Tibial artery (tissue), 4 donors: Measurements from ENCODE around the gene CEACAM6.

Experiments used
- DNase-seq, 2 donors: peaks; one replicate each; pipeline ENCODE4 v3.0.0-alpha.2; 2019
- H3K27ac ChIP-seq, 2 donors: fragments of 200-600 bp; sonication (generic) in 1 of 2; 1 replicate in 1 of 2; 2 replicates in 1 of 2; pipeline ENCODE4 v1.5.1; 2018 to 2019; ENCODE audit warnings: mild to moderate bottlenecking in 1 of 2
- H3K27me3 ChIP-seq, 2 donors: fragments of 200-600 bp; sonication (generic) in 1 of 2; one replicate each; pipeline versions ENCODE4 v1.5.1 to v1.6.0; 2016 to 2019
- H3K36me3 ChIP-seq, 3 donors: fragments of 200-600 bp; sonication (generic) in 2 of 3; one replicate each; pipeline ENCODE4 v1.5.1; 2016 to 2019; ENCODE audit warnings: mild to moderate bottlenecking in 2 of 3
- H3K4me1 ChIP-seq, 4 donors: fragments of 200-600 bp; sonication (generic) in 2 of 4; 1 replicate in 3 of 4; 2 replicates in 1 of 4; pipeline ENCODE4 v1.5.1; 2016 to 2019
- H3K4me3 ChIP-seq, 2 donors: fragments of 200-600 bp; sonication (generic) in 1 of 2; 1 replicate in 1 of 2; 2 replicates in 1 of 2; pipeline ENCODE4 v1.5.1; 2018 to 2019; ENCODE audit warnings: mild to moderate bottlenecking in 2 of 2
- H3K9me3 ChIP-seq, 3 donors: fragments of 200-600 bp; sonication (generic) in 1 of 3; one replicate each; pipeline ENCODE4 v1.5.1; 2016 to 2019
- intact Hi-C: fragments of 100-400 bp; cut with DNase I; formaldehyde crosslinking; loops from one replicate; pipeline ENCODE4 v1.15.0; 2023; ENCODE audit warnings: low total_unique reads
- TF ChIP-seq, protein P1 (sequence below), 2 experiments: fragments of 200-600 bp in 1 of 2; fragments of 450-650 bp in 1 of 2; IDR thresholded peaks; one replicate each; pipeline ENCODE4 v1.5.1; 2017 to 2019; ENCODE audit warnings: antibody characterized with exemption in 2 of 2, mild to moderate bottlenecking in 1 of 2, moderate library complexity in 1 of 2

Gene CEACAM6

DNA sequence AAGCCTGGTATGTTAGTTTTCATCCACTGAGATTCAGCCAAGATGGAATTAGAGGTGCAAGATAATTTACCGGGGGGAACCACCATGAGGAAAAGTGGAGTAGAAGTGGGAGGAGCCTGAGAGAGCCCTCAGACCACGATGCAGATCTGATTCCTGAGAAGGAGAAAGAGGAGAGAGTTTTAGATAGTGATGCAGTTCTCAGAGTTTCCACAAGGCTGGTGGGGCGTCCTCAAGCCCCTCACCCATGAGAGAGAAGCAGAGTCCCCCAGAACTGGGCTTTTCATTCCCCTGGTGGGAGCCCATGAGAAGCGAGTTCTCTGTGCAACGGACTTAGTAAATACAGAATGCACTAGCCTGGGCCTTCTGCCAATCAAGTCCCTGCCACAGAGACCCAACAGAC is 28.8 kb upstream of the CEACAM6 start:
- no peaks in the 10 kb centered on the region for H3K4me1 ChIP-seq
- no peaks in the 10 kb centered on the region for H3K36me3 ChIP-seq
- DNase-seq = no peak
- H3K27me3 ChIP-seq = no peaks in the 10 kb centered on the region
- H3K4me3 ChIP-seq = no peak overlapping the region
- H3K27ac ChIP-seq = no peak overlapping the region
- TF ChIP-seq, protein P1, sequence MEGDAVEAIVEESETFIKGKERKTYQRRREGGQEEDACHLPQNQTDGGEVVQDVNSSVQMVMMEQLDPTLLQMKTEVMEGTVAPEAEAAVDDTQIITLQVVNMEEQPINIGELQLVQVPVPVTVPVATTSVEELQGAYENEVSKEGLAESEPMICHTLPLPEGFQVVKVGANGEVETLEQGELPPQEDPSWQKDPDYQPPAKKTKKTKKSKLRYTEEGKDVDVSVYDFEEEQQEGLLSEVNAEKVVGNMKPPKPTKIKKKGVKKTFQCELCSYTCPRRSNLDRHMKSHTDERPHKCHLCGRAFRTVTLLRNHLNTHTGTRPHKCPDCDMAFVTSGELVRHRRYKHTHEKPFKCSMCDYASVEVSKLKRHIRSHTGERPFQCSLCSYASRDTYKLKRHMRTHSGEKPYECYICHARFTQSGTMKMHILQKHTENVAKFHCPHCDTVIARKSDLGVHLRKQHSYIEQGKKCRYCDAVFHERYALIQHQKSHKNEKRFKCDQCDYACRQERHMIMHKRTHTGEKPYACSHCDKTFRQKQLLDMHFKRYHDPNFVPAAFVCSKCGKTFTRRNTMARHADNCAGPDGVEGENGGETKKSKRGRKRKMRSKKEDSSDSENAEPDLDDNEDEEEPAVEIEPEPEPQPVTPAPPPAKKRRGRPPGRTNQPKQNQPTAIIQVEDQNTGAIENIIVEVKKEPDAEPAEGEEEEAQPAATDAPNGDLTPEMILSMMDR (IDR thresholded peaks at IDR 0.05) = no peak
- no peaks in the 10 kb centered on the region for H3K9me3 ChIP-seq
- intact Hi-C loops = no loop called here

DNA sequence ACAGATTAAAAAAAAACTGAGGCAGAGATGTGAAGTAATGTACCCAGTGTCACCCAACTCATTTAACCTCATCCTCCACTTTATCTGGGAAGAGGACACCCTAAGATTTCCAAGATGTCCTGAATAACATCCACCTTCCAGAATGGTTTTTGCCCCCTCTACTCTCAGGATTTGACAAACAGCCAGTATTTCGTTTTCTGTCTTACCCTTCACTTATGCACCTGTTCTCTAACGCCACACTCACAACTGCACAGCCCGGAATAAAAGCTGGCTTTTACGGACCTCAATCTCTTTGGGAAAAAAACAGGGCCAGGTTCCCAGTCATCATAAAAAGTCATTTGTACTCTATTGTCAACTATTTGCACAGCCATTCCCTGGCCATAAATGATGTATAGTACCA is 21.2 kb upstream of the CEACAM6 start:
- no peak overlapping the region for H3K4me3 ChIP-seq
- intact Hi-C loops = no loop called here
- H3K27me3 ChIP-seq = no peaks in the 10 kb centered on the region
- no peaks in the 10 kb centered on the region for H3K36me3 ChIP-seq
- no peaks in the 10 kb centered on the region for H3K4me1 ChIP-seq
- TF ChIP-seq, protein P1 (IDR thresholded peaks at IDR 0.05) = no peak
- no peak overlapping the region for H3K27ac ChIP-seq
- DNase-seq = no peak
- no peaks in the 10 kb centered on the region for H3K9me3 ChIP-seq

DNA sequence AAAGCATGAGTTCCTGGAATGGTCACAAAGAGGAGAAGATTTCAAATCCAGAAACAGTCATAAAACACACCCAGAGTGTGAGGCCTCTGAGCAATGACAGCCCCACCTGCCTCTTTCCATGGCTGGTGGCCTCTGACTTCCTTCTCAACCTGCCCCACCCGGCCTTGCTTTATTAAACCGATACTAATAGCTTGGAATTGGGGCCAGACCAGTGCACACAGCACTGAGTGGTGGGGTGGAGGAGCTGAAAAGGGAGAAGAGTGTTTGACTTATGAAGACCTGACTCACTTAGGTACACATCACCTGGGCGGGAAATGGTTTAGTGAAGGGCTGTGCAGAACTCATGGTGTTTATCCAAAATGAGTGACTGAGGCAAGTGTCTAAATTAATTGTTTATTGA is 20.7 kb upstream of the CEACAM6 start:
- no peaks in the 10 kb centered on the region for H3K36me3 ChIP-seq
- H3K27me3 ChIP-seq = no peaks in the 10 kb centered on the region
- TF ChIP-seq, protein P1 (IDR thresholded peaks at IDR 0.05) = no peak
- no peak overlapping the region for H3K27ac ChIP-seq
- no peak for DNase-seq
- no peaks in the 10 kb centered on the region for H3K4me1 ChIP-seq
- H3K9me3 ChIP-seq = no peaks in the 10 kb centered on the region
- intact Hi-C loops = no loop called here
- no peak overlapping the region for H3K4me3 ChIP-seq

DNA sequence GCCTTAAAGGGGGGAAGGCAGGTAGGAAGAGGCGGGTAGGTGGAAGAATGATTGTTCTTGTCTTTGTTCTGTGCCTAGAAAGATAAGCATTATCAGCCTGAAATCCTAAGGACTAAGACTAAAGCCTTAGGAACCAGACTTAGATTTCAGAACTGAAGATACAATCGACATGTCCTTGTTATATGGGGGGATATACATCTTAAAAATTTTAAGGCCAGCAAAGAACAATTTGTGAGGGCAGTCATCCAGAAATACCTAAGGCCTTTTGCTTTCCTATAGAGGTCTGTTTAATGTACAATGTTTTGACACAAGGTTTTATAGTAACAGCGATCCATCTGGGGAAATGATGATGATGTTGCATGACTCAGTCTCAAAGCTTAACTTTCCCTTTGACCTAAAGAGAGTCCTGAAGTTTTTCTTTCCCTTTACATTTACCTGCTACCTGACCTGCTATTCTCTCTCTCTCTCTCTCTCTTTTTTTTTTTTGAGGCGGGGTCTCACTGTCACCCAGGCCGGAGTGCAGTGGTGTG is 20.2 kb upstream of the CEACAM6 start:
- Histone ChIP-seq H3K27ac (no peak overlapping the region), H3K4me1 (no peaks in the 10 kb centered on the region), H3K36me3 (no peaks in the 10 kb centered on the region), H3K4me3 (no peak overlapping the region), H3K9me3 (no peaks in the 10 kb centered on the region), H3K27me3 (no peaks in the 10 kb centered on the region)
- DNase-seq = no peak
- TF ChIP-seq, protein P1 (IDR thresholded peaks at IDR 0.05) = no peak
- intact Hi-C loops = no loop called here

DNA sequence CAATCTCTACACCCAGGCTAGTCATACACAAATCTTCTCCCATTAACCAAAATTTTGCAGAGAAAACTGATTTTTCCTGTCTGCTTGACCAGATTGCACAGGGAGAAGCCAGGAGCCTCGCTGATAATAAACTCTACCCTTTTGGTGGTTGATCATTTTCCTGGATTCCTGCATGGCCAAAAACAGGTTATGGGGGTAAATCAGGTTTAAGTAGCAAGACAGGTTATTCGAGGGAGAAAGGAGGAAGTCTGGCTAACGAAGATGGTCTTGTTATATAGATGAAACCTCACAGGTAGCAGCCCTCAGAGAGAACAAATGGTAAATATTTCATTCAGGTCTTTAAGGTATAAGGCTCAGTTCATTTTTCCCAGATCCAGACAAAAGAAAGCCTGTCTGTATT is 16.0 kb upstream of the CEACAM6 start:
- Histone ChIP-seq H3K36me3 (no peaks in the 10 kb centered on the region), H3K4me3 (no peak overlapping the region), H3K27ac (no peak overlapping the region), H3K4me1 (no peaks in the 10 kb centered on the region), H3K9me3 (no peaks in the 10 kb centered on the region), H3K27me3 (no peaks in the 10 kb centered on the region)
- intact Hi-C loops = no loop called here
- DNase-seq = no peak
- TF ChIP-seq, protein P1 (IDR thresholded peaks at IDR 0.05) = no peak
